ENCODE measurements around the gene HECW1.
A peak's percentile ranks its signal among the peaks of the same experiment; 100 is the strongest.

HECW1 gene

DNA sequence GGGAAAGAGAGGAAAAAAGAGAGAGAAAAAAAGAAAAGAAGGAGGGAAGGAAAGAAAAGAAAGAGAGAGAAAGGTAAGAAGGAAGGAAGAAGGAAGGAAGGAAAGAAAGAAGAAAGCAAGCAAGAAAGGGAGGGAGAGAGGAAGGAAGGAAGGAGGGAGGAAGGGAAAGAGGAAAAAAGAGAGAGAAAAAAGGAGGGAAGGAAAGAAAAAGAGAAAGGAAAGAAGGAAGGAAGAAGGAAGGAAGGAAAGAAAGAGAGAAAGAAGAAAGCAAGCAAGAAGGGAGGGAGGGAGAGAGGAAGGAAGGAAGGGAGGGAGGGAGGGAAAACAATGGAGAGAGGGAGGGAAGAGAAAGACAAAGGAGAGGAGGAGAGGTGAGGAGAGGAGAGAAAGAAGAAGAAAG lies 135.3 kb downstream of the HECW1 start:
- Mint-ChIP-seq H3K4me1 (peaks cover 9% of the 10 kb centered on the region), H3K27ac (peak overlapping the region; percentile 36), H3K27me3 (ENCODE audit: low read depth, poor library complexity) (peaks cover 3% of the 10 kb centered on the region), H3K9me3 (no peaks in the 10 kb centered on the region), H3K36me3 (ENCODE audit: low read depth) (no peaks in the 10 kb centered on the region), H3K4me3 (no peak overlapping the region)
- TF ChIP-seq, protein P1, sequence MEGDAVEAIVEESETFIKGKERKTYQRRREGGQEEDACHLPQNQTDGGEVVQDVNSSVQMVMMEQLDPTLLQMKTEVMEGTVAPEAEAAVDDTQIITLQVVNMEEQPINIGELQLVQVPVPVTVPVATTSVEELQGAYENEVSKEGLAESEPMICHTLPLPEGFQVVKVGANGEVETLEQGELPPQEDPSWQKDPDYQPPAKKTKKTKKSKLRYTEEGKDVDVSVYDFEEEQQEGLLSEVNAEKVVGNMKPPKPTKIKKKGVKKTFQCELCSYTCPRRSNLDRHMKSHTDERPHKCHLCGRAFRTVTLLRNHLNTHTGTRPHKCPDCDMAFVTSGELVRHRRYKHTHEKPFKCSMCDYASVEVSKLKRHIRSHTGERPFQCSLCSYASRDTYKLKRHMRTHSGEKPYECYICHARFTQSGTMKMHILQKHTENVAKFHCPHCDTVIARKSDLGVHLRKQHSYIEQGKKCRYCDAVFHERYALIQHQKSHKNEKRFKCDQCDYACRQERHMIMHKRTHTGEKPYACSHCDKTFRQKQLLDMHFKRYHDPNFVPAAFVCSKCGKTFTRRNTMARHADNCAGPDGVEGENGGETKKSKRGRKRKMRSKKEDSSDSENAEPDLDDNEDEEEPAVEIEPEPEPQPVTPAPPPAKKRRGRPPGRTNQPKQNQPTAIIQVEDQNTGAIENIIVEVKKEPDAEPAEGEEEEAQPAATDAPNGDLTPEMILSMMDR (IDR thresholded peaks at IDR 0.05), result no peak
- DNase-seq, result no peak

DNA sequence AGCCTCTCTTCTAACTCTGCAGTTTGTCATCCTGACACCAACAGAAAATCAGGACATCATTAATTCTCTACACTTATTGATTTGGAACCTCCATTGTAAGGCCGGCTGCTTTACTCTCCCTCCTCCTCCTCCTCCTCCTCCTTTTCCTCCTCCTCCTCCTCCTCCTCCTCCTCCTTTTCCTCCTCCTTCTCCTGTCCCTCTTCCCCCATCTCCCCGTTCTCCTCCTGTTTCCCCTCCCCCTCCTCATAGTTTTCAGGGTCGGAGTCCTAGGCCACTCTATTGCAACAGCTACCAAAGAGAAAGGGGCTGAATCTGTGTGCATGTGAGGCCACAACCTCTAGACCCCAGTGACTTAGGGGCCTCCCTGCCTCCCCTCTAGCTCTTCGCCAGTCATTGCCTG lies 136.1 kb downstream of the HECW1 start:
- peaks cover 9% of the 10 kb centered on the region for H3K4me1 Mint-ChIP-seq
- no peak overlapping the region for H3K27ac Mint-ChIP-seq
- TF ChIP-seq, protein P1 (IDR thresholded peaks at IDR 0.05), result no peak
- no peak overlapping the region for H3K4me3 Mint-ChIP-seq
- no peak for DNase-seq
- peaks cover 3% of the 10 kb centered on the region for H3K27me3 Mint-ChIP-seq (ENCODE audit: low read depth, poor library complexity)
- H3K36me3 Mint-ChIP-seq (ENCODE audit: low read depth), result no peaks in the 10 kb centered on the region
- H3K9me3 Mint-ChIP-seq, result no peaks in the 10 kb centered on the region

DNA sequence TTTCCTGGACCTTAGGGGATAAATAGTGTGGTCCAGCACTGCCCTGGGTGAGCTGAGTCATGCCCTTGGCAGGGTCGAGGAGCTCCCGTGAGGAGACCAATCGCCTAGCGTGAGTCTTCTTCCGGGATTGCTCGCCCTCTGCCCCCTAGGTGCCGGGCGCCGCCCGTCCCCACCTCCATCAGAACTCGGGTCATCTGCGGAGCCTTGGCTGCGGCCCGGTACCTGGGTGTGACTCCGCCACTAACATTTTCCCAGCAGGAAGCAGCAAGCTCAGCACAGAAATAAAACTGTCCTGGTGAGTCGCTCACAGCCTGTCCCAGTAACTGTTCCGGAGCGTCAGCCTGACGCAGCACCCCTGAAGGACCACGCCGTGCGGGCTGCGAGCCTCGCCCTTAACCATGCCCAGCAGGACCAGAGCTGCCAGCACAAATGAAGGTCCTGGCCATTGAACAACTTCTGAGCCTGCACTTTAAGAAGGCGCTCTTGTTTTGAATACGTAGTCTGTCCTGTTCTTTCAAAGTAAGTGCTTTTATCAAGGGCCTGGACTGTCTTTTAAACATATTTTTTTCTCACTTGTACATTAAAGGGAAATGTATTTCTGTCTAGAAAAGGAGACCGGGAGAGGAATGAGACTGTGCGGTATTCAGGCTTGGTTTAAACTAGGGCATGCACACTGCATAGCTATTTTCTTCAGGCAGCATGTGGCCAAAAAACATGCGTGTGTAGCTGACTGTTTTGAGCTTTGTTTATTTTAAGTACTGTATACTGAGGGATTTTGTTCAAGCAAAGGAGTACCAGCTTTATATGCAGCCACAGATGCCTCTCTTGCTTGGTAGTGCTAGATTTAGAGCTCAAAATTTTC lies 136.7 kb downstream of the HECW1 start:
- DNase-seq, result no peak
- Mint-ChIP-seq H3K9me3 (no peaks in the 10 kb centered on the region), H3K27ac (no peak overlapping the region), H3K36me3 (ENCODE audit: low read depth) (no peaks in the 10 kb centered on the region), H3K4me3 (no peak overlapping the region), H3K27me3 (ENCODE audit: low read depth, poor library complexity) (peaks cover 3% of the 10 kb centered on the region), H3K4me1 (peaks cover 9% of the 10 kb centered on the region)
- TF ChIP-seq, protein P1 (IDR thresholded peaks at IDR 0.05), result no peak

DNA sequence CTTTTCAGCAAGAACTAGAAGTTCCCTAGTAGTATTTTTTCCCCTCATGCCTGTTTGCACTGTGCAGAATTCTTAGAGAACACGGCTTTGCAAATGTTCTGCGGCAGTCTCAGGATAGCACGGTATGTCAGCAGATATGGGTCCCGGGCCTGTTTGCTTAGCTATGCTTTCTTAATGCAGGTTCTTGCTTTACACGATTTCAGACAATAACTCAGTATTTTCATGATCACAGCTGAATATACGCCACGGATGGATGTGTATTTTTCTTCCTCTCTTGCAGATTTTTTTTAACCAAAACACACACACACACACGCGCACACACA lies 137.3 kb downstream of the HECW1 start:
- Mint-ChIP-seq H3K4me1 (peaks cover 9% of the 10 kb centered on the region), H3K36me3 (ENCODE audit: low read depth) (no peaks in the 10 kb centered on the region), H3K9me3 (no peaks in the 10 kb centered on the region), H3K27ac (no peak overlapping the region), H3K4me3 (no peak overlapping the region), H3K27me3 (ENCODE audit: low read depth, poor library complexity) (peaks cover 8% of the 10 kb centered on the region)
- TF ChIP-seq, protein P1 (IDR thresholded peaks at IDR 0.05), result no peak
- no peak for DNase-seq

DNA sequence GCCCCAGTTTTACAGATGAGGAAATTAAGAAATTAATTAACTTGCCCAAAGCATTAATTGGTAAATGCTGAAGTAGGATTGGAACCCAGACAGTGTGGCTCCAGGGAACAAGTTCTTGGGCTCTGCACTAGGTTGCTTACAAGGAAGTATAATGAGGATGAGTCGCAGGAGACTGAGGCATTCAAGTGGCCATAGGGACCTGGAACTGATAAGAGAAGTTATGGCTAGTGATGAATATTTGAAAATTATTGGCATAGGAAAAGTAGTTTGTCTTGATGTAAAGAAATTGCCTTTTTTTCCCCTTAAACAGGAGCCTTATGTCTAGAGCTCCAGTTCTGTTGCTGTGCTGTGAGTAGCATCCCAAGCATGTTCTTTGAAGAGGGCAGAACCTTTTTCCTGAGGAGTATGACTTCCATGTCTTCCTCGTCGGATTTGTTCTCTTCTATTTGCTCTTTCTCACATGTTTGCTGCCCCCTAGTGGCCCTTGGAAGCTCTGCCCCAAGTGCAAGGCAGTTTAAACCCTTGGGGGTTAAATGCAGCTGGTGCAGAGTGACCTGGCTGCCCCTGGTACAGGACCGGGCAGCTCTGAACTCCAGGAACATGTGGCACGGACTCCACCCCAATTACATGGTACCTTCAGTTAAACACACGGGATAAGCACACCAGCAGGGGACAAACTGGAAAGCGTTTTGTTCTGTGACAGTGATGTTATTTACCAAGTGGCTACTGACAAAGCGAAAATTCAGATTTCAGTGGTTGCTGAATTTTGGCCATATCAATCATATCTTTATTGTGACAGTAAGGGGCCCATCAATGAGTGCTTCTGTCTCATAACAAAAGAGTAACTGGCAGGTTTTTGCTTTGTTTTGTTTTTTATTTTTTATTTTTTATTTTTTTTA lies 148.8 kb downstream of the HECW1 start:
- peak; percentile 77 for DNase-seq
- H3K4me3 Mint-ChIP-seq, result no peak overlapping the region
- TF ChIP-seq, protein P1 (IDR thresholded peaks at IDR 0.05), result peak; percentile 93
- H3K27me3 Mint-ChIP-seq (ENCODE audit: low read depth, poor library complexity), result peaks cover 3% of the 10 kb centered on the region
- H3K9me3 Mint-ChIP-seq, result peaks cover 5% of the 10 kb centered on the region
- H3K36me3 Mint-ChIP-seq (ENCODE audit: low read depth), result no peaks in the 10 kb centered on the region
- no peak overlapping the region for H3K27ac Mint-ChIP-seq
- no peaks in the 10 kb centered on the region for H3K4me1 Mint-ChIP-seq
